ENCODE results near the gene TMEM178A. TPM values are rescaled to one million over a fixed set of nuclear protein-coding genes. Genes with fewer than 3 reads are reported as not detected.
A peak's percentile ranks its signal among the peaks of the same experiment; 100 is the strongest.

TMEM178A gene
- total and polyA plus RNA-seq, 2 of the 4 experiments (the other 2 are of a cell fraction): 0.18 to 1.8 TPM

- H4K5ac ChIP-seq (ENCODE audit: low read depth, low read length): no peak overlapping the region
- H2BK15ac ChIP-seq (ENCODE audit: low read depth, low read length): no peak overlapping the region
- no peak overlapping the region for H3K9ac ChIP-seq (ENCODE audit: low read depth, low read length)
- DNase-seq (no peak), ATAC-seq (ENCODE audit: low read depth) (no peak)
- H3K79me1 ChIP-seq (ENCODE audit: low read depth in 1 of 2, low read length in 2 of 2): no peaks in the 10 kb centered on the region
- H3K27ac ChIP-seq (ENCODE audit: insufficient read depth, low read length): no peak overlapping the region
- no peaks in the 10 kb centered on the region for H3K36me3 ChIP-seq (ENCODE audit: control insufficient read depth, insufficient read depth, low read length)
- no peak overlapping the region for H3K4me2 ChIP-seq (ENCODE audit: low read depth, low read length)
- H3K4me3 ChIP-seq (ENCODE audit: insufficient read depth, low read depth, low read length): no peak overlapping the region
- no peaks in the 10 kb centered on the region for H3K27me3 ChIP-seq (ENCODE audit: control insufficient read depth, insufficient read depth, low read length)
- dilution Hi-C loops (cut with HindIII; ENCODE audit: low sequenced_read_pairs, unreplicated experiment): no loop called here
- peak overlapping the region; percentile 21 for H2AFZ ChIP-seq (replicated peaks; ENCODE audit: low read length, poor library complexity)
- ChIA-PET POLR2A (ENCODE audit: unreplicated experiment) (no interaction called here), CTCF (no interaction called here)
- TF ChIP-seq BHLHE40 (IDR thresholded peaks at IDR 0.05; ENCODE audit: low read depth, low read length) (no peak), RAD21 (IDR thresholded peaks at IDR 0.05; ENCODE audit: low read length) (no peak), ELK1 (IDR thresholded peaks at IDR 0.05; ENCODE audit: borderline replicate concordance, low read depth, low read length) (no peak), POLR2A (IDR thresholded peaks at IDR 0.05; ENCODE audit: low read depth, low read length) (no peak), MAZ (IDR thresholded peaks at IDR 0.05; ENCODE audit: borderline replicate concordance, low read depth, low read length) (no peak), CTCF (conservative IDR thresholded peaks at IDR 0.05; ENCODE audit: low read depth, low read length) (no peak), MAFK (IDR thresholded peaks at IDR 0.05; ENCODE audit: low read depth, low read length) (no peak), CHD1 (IDR thresholded peaks at IDR 0.05; ENCODE audit: low read depth, low read length) (no peak), SMC3 (IDR thresholded peaks at IDR 0.05; ENCODE audit: low read depth, low read length) (no peak), MXI1 (IDR thresholded peaks at IDR 0.05; ENCODE audit: borderline replicate concordance, low read depth, low read length) (no peak), RFX5 (IDR thresholded peaks at IDR 0.05; ENCODE audit: low read depth, low read length) (no peak), NFE2L2 (IDR thresholded peaks at IDR 0.05; ENCODE audit: low read depth, low read length) (no peak)
- H3K4ac ChIP-seq (ENCODE audit: low read depth, low read length): no peak overlapping the region
- no peaks in the 10 kb centered on the region for H3K9me3 ChIP-seq (ENCODE audit: control insufficient read depth, insufficient read depth, low read length)
- H2AK5ac ChIP-seq (ENCODE audit: low read depth, low read length): no peak overlapping the region
- H3K14ac ChIP-seq (replicated peaks; ENCODE audit: low read depth, low read length): no peak overlapping the region; the same call in 1 of the 2 replicates
- no peak overlapping the region for H4K8ac ChIP-seq (ENCODE audit: low read depth in 2 of 2, low read length in 2 of 2)
- H3K56ac ChIP-seq (ENCODE audit: extremely low read depth, insufficient read depth, low read length): no peak overlapping the region
- H2AK9ac ChIP-seq (replicated peaks; ENCODE audit: low read depth, low read length, poor library complexity): no peak overlapping the region
- H3K18ac ChIP-seq (ENCODE audit: low read depth, low read length): no peak overlapping the region
- no peak overlapping the region for H2BK5ac ChIP-seq (ENCODE audit: low read depth, low read length, poor library complexity, severe bottlenecking)
- in situ Hi-C loops (cut with MboI; ENCODE audit: low sequenced_read_pairs): no loop called here
- H2BK20ac ChIP-seq (ENCODE audit: low read depth, low read length): no peak overlapping the region; the same call in 1 of the 2 replicates
- peaks cover 11% of the 10 kb centered on the region for H3K9me1 ChIP-seq (ENCODE audit: insufficient read depth, low read length)
- 57% methylated on average over 2 of the region's 5 CpGs; no CpG with 5 or more reads in 1 of the 2 experiments for whole genome bisulfite sequencing, 2 experiments (ENCODE audit: extremely low coverage in 2 of 2, insufficient read length in 1 of 2)
- no peak overlapping the region for H4K91ac ChIP-seq (ENCODE audit: insufficient read depth, low read depth, low read length)
- H4K20me1 ChIP-seq (ENCODE audit: insufficient read depth, low read length): no peaks in the 10 kb centered on the region
- no peak overlapping the region for H2BK120ac ChIP-seq (ENCODE audit: low read depth, low read length)
- no TSS peak for BruUV-seq (replicated peaks)
- H3K23ac ChIP-seq (ENCODE audit: low read depth, low read length): no peak overlapping the region
- intact Hi-C loops (cut with micrococcal nuclease): no loop called here
- peaks cover 4% of the 10 kb centered on the region; the same call in 1 of the 2 replicates for H3K4me1 ChIP-seq (ENCODE audit: control insufficient read depth, insufficient read depth, low read length)
Measured at GRCh38 chr2:39623917-39624316, 41.8 kb upstream of the TMEM178A start.

Data from IMR-90 (cell line).